COLO668 (cell line): ENCODE results near the gene F8.
"Not testable (repeated sequence)": the region's sequence is repeated elsewhere in the genome, so short reads cannot be mapped to it uniquely, and the experiment has no call there.

Experiments
- DNase-seq: peaks from one replicate; lab custom pipeline; 2025; ENCODE audit not compliant: unreplicated experiment; lab: John Stamatoyannopoulos, UW

Gene F8

GRCh38 chrX:154818916-154819770, 203.4 kb downstream of the F8 start:
- DNase-seq: no peak

- not testable (repeated sequence) for DNase-seq
These were observed 205.4 kb downstream of the F8 start for GRCh38 chrX:154817048-154817618.

GRCh38 chrX:154816326-154816898, 206.1 kb downstream of the F8 start:
- not testable (repeated sequence) for DNase-seq

- no peak for DNase-seq
These were observed 207.2 kb downstream of the F8 start for GRCh38 chrX:154815274-154815818.

- no peak for DNase-seq
These were observed 208.7 kb downstream of the F8 start for GRCh38 chrX:154813801-154814200.

- DNase-seq: no peak
These were observed 210.0 kb downstream of the F8 start for GRCh38 chrX:154812341-154813101.

- no peak for DNase-seq
These were observed 212.4 kb downstream of the F8 start for GRCh38 chrX:154809939-154810665.

- DNase-seq: no peak
These were observed 215.6 kb downstream of the F8 start for GRCh38 chrX:154806837-154807501.

GRCh38 chrX:154805696-154806091, 216.8 kb downstream of the F8 start:
- no peak for DNase-seq

GRCh38 chrX:154804957-154805695, 217.4 kb downstream of the F8 start, which contains the start of gene MPP1:
TSS of gene MPP1 (minus strand) at chrX:154805485. CDS start at chrX:154805373, 112 bp downstream.
- peak; percentile 86 for DNase-seq

GRCh38 chrX:154804261-154804956, 218.1 kb downstream of the F8 start:
- peak; percentile 16 for DNase-seq

GRCh38 chrX:154802947-154803346, 219.6 kb downstream of the F8 start:
- no peak for DNase-seq

GRCh38 chrX:154800478-154801210, 221.9 kb downstream of the F8 start:
- DNase-seq: peak; percentile 53

- peak; percentile 92 for DNase-seq
These were observed 222.8 kb downstream of the F8 start for GRCh38 chrX:154799556-154800348.

GRCh38 chrX:154797006-154797405, 225.5 kb downstream of the F8 start:
- no peak for DNase-seq

GRCh38 chrX:154795016-154795415, 227.5 kb downstream of the F8 start:
- no peak for DNase-seq
